ENCODE results near the gene KLK14.

DNA sequence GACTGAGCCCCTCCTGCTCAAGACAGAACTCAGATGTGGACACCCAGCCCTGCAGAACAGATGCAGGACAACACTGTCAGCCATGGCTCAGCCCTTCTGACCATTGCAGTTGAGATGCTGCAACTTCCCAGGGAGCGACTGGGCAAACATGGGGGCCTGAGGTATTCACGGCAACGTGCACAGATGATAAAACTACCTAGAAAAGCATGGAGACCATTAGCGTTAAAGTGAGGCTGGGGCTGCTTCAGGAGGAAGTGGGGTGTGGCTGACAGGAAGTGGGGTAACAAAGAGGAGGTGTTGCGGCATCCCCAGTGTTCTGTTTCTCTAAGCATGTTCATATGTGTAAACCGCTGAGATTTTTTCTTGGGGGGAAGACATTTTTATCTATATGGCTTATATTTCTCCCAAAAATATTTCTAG, 40.7 kb upstream of the KLK14 start:
- TF ChIP-seq KDM4A (IDR thresholded peaks at IDR 0.05; ENCODE audit: low read depth, low read length, severe bottlenecking) (no peak), GABPA (IDR thresholded peaks at IDR 0.05; ENCODE audit: borderline replicate concordance, insufficient read depth, low read length) (no peak), POLR2AphosphoS5 (IDR thresholded peaks at IDR 0.05; ENCODE audit: low read depth, low read length) (no peak), JUND (IDR thresholded peaks at IDR 0.05; ENCODE audit: low read length) (no peak)
